Peyer's patch (tissue), 4 donors: ENCODE data around the gene TXNDC12.

Source experiments
- CTCF ChIP-seq, 6 experiments: fragments of 450-650 bp in 4 of 6; fragments of 200-600 bp in 2 of 6; sonication (generic) in 1 of 6; IDR thresholded peaks; one replicate each; pipeline ENCODE4 v1.5.1; 2017 to 2019; ENCODE audit warnings: antibody characterized with exemption in 6 of 6, mild to moderate bottlenecking in 3 of 6, moderate library complexity in 1 of 6
- POLR2A ChIP-seq, 2 donors: fragments of 450-650 bp; IDR thresholded peaks; one replicate each; pipeline ENCODE4 v1.5.1; 2017; ENCODE audit warnings: antibody characterized with exemption in 2 of 2, mild to moderate bottlenecking in 2 of 2, moderate library complexity in 2 of 2

DNA sequence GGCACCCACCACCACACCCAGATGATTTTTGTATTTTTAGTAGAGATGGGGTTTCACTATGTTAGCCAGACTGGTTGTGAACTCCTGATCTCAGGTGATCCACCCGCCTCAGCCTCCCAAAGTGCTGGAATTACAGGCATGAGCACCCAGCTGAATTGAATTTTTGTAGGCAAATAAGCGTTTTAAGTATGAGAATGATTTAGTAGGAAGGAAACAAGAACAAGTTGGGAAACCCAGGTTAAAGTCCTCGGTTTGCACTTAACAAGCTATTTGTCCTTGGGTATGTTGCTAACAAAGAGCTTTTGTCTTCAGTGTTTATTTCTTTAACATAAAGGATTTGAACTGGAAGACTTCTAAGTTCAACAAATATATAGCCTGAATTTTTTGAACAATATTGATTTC lies 25.0 kb upstream of the TXNDC12 start:
- TF ChIP-seq POLR2A (IDR thresholded peaks at IDR 0.05), result no peak
- TF ChIP-seq CTCF (IDR thresholded peaks at IDR 0.05), result no peak
